ENCODE results near the gene SMG6.
"Not testable (repeated sequence)": the region's sequence is repeated elsewhere in the genome, so short reads cannot be mapped to it uniquely, and the experiment has no call there.

The SMG6 gene

GRCh38 chr17:2303204-2304188, at the start of gene SMG6, which contains the start of gene SRR:
SMG6 (minus strand) TSS chr17:2303785; CDS start chr17:2303720, 65 bp downstream.
SRR (plus strand) TSS chr17:2303950; CDS start chr17:2315561, 11,611 bp downstream.
- DNase-seq: peak; percentile 83 to 87

- no peak for DNase-seq
These were observed 47.7 kb upstream of the SMG6 start for GRCh38 chr17:2351269-2351668.

GRCh38 chr17:2347805-2348685, 44.5 kb upstream of the SMG6 start:
- peak; percentile 35 to 56 for DNase-seq

- no peak for DNase-seq
These were observed 42.9 kb upstream of the SMG6 start for GRCh38 chr17:2346475-2346874.

- no peak for DNase-seq
These were observed 40.9 kb upstream of the SMG6 start for GRCh38 chr17:2344528-2344927.

- DNase-seq: no peak
These were observed 39.8 kb upstream of the SMG6 start for GRCh38 chr17:2343421-2343820.

GRCh38 chr17:2338315-2338657, 34.7 kb upstream of the SMG6 start:
- no peak for DNase-seq

GRCh38 chr17:2337544-2338314, 34.1 kb upstream of the SMG6 start:
- peak; percentile 10 to 38 for DNase-seq

- DNase-seq: peak; percentile 37 to 51
These were observed 33.4 kb upstream of the SMG6 start, which contains the start of gene SGSM2 for GRCh38 chr17:2336852-2337543. SGSM2 (plus strand) TSS chr17:2337501; CDS start chr17:2337689, 188 bp downstream.

GRCh38 chr17:2336215-2336851, 32.7 kb upstream of the SMG6 start, which contains the start of gene TSR1:
TSR1 (minus strand) TSS chr17:2336457; CDS start chr17:2336427, 30 bp downstream.
- DNase-seq: peak; percentile 83 to 85

GRCh38 chr17:2335726-2336214, 32.2 kb upstream of the SMG6 start:
- DNase-seq: no peak

- DNase-seq: no peak
These were observed 27.7 kb upstream of the SMG6 start for GRCh38 chr17:2331303-2331702.

GRCh38 chr17:2323629-2324314, 20.2 kb upstream of the SMG6 start:
- DNase-seq: no peak

GRCh38 chr17:2321399-2321798, 17.8 kb upstream of the SMG6 start:
- DNase-seq: no peak

GRCh38 chr17:2319051-2319450, 15.5 kb upstream of the SMG6 start:
- DNase-seq: no peak

- no peak for DNase-seq
These were observed 14.2 kb upstream of the SMG6 start for GRCh38 chr17:2317796-2318195.

- DNase-seq: not testable (repeated sequence)
These were observed 13.3 kb upstream of the SMG6 start for GRCh38 chr17:2316916-2317205.

- DNase-seq: no peak
These were observed 9.2 kb upstream of the SMG6 start for GRCh38 chr17:2312736-2313135.

- DNase-seq: no peak
These were observed 6.0 kb upstream of the SMG6 start for GRCh38 chr17:2309338-2310154.

- no peak for DNase-seq
These were observed 1.3 kb upstream of the SMG6 start for GRCh38 chr17:2304931-2305330.
